GM19438 (cell line): ENCODE data around the gene FAM216B.
"Not testable (repeated sequence)": the region's sequence is repeated elsewhere in the genome, so short reads cannot be mapped to it uniquely, and the experiment has no call there.

ENCODE experiments used
- ATAC-seq: cut with Tn5 transposase; IDR thresholded peaks from one replicate; pipeline ENCODE4 v1.9.1; 2021; ENCODE audit warnings: low read depth; ENCODE audit not compliant: unreplicated experiment

The FAM216B gene

GRCh38 chr13:42781352-42781751 lies at the start of gene FAM216B:
Gene FAM216B (plus strand): TSS chr13:42781584. CDS start chr13:42784068, 2,484 bp downstream.
- ATAC-seq: no peak

GRCh38 chr13:42732073-42732472 lies 49.3 kb upstream of the FAM216B start:
- no peak for ATAC-seq

DNA sequence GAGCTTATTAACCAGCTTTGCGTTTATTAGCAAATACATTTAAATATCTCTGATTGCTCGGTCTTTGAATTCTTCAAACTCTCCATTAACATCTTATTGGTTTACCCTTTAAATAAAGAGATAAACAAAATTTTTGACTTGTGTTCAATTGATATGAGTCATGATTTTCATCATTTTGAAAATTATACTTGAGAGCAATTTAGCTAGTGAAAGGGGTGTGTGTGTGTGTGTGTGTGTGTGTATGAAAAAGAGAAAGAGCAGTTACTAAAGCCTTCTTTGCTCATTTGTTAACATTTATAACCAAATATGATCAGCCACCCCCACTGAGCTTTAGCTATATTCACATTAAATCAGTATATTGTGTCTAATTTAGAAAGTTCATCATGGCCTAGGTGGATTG lies 48.3 kb upstream of the FAM216B start:
- no peak for ATAC-seq

- ATAC-seq: no peak
These were observed 46.4 kb upstream of the FAM216B start for GRCh38 chr13:42735010-42735409.

GRCh38 chr13:42740753-42741152 lies 40.6 kb upstream of the FAM216B start:
- ATAC-seq: no peak

GRCh38 chr13:42741914-42742313 lies 39.5 kb upstream of the FAM216B start:
- ATAC-seq: no peak

GRCh38 chr13:42745655-42746054 lies 35.7 kb upstream of the FAM216B start:
- no peak for ATAC-seq

- ATAC-seq: no peak
These were observed 34.5 kb upstream of the FAM216B start for GRCh38 chr13:42746866-42747265.

DNA sequence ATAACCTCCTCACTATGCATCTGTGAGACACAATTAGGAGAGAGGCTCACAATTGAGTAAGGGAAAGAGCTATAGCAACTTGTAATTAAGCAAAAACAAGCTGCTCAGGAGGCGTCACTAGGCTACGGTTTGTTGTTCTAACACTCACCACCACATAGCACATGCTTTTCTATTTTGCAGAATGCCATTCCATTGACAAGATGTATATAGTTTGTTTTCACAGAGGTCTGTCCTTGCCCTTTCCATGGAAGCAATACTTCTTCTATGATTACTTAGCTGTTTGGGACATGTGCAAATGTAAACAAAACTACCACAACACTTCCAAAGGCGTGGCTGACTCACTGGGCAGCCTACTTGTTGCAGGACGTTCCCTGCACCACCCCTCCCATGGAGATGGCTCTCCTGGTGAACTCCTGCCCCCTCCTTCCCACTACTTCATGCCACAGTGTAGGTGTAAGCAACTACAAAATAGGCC lies 33.9 kb upstream of the FAM216B start:
- ATAC-seq: no peak

DNA sequence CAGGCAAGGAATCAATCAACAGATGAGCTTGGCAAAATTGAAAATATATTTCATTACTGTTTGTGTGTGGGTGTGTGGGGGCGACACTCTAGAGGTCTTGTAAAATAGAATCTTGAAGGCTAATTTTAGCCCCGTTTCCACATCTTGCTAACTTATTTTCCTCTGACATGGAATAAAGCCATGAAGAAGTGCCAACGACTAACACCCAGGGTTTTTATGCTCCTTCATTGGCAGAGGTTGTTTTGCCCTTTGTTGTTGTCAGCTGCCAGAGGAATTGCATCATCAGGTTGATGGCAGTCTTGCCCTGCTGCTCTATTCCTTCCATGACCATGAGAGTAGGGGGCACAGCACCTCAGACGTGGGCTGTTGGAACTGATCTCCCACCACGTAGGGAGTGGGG lies 30.6 kb upstream of the FAM216B start:
- no peak for ATAC-seq

- ATAC-seq: no peak
These were observed 29.7 kb upstream of the FAM216B start for GRCh38 chr13:42751693-42752092.

DNA sequence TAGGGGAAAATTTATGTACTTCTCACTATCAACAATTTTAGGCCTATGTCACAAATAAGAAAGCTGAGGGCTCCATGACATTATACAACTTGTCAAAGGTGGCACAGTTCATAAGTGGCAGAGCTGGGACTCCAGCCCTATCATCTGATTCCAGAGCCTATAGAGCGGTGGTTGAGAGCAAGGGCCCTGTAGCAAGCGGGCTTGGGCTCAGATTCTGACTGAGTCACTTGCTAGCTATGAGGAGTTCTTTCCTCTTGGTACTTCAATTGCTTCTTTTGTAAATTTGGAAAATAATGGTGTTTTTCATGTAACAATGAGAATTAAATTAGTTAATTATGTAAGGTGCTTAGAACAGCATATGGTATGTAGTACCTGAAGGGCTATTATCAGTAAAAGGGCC lies 28.7 kb upstream of the FAM216B start:
- ATAC-seq: no peak

DNA sequence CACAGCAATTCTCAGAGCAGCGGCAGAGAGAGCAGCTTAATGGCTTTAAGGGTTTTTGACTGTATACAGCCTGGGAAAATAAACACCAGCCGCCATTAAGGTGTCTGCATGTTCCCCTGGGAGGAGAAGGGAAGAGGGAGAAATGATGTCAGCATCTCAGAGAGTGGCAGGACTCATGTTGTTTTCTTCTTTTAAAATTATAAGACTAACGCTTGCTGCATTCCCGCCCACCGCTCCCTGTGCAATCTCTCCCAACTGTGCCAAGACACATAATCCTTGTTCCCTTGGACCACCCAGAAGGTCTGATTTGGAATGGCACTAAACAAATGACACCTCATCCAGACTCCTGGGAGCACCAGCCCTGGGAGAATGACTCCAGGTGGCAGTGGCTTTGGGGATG lies 27.7 kb upstream of the FAM216B start:
- ATAC-seq: no peak

DNA sequence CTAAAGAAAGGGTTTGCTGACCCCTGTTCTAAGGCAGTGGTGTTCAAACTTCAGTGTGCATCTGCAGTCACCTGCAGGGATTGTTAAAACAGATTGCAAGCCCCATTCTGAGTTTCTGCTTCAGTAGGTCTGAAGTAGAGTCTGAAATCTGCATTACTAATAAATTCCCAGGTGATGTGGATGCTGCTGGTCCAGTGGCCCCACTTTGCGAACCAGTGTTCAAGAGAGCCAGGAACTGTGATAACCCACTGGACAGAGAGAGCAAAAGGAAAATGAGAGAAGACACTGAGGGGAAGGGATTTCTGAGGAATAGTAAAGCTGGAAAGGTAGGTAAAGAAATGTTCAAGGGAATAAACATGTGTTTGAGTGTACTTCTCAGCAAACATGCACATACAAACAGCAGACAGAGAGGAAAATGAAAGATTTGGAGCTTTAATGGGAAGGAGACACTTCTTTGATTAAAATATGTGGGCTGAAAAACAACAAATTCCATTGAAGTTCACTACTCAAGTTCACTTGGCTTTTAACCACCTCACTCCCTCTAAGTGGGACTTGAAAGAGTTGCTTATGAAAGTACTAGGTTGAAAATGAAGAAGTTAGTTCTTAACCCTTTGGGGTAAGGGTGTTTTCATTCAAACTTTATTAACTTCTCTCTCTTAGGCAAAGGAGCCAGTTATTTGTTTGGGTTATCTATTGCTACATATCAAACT lies 26.4 kb upstream of the FAM216B start:
- no peak for ATAC-seq

- no peak for ATAC-seq
These were observed 23.5 kb upstream of the FAM216B start for GRCh38 chr13:42757678-42758420.

- ATAC-seq: no peak
These were observed 22.9 kb upstream of the FAM216B start for GRCh38 chr13:42758515-42758914.

- no peak for ATAC-seq
These were observed 20.4 kb upstream of the FAM216B start for GRCh38 chr13:42760951-42761350.

GRCh38 chr13:42762251-42762650 lies 19.1 kb upstream of the FAM216B start:
- no peak for ATAC-seq

DNA sequence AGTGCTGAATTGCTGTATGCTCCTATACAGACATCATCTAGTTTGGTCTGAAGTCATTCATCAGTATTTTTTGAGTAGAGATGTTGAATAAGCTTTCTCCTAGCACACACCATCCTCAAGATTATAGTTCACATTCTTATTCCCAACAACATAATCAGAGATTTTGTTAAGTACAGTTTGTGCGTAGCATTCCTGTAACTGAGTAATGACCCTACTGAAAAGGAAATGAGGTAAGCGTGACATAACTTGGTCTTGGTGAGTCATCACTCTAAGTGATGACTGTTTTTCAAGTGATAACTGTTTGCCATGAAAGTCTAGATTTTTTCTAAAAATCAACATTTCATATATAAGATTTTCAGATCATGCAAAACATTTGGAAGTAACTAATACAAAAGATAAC lies 18.5 kb upstream of the FAM216B start:
- ATAC-seq: no peak

GRCh38 chr13:42766016-42766415 lies 15.4 kb upstream of the FAM216B start:
- no peak for ATAC-seq

DNA sequence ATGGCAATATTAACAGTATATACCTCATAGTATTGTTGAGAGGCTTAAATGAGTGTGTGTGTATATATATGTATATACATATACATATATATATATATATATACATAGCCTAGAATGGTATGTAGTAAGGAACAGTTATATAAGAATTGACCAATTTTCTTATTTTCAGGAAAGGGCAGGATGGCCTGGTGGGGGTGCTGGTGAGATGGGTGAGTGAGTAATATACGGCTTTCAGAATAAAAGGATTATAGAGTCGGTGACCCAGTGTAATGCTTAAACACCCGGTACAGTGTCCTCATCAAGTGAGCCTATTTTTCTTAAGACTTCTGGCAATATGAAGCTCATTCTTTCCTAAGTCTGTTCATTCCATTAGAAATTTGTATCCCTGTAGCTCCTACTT lies 11.7 kb upstream of the FAM216B start:
- no peak for ATAC-seq

DNA sequence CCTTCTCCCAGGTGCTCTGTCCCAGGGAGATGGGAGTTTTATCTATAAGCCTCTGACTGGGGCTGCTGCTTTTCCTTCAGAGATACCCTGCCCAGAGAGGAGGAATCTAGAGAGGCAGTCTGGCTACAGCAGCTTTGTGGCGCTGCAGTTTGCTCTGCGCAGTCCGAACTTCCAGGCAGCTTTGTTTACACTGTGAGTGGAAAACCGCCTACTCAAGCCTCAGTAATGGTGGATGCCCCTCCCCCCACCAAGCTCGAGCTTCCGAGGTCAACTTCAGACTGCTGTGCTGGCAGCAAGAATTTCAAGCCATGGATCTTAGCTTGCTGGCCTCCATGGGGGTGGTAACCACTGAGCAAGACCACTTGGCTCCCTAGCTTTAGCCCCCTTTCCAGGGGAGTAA lies 4.8 kb upstream of the FAM216B start:
- ATAC-seq: not testable (repeated sequence)
